Choroid plexus epithelial cell (primary cell): Measurements from ENCODE around the gene NINJ2.
A peak's percentile ranks its signal among the peaks of the same experiment; 100 is the strongest.

Source experiments
- DNase-seq: peaks from one replicate; pipeline ENCODE4 v3.0.0-alpha.2; 2010; ENCODE audit warnings: low read depth
- H3K4me3 ChIP-seq: 2 replicates; pipeline ENCODE4 v1.5.1; 2011; ENCODE audit warnings: low read depth, mild to moderate bottlenecking, control low read depth, low read length, moderate library complexity
- CTCF ChIP-seq: conservative IDR thresholded peaks from 2 replicates; pipeline ENCODE4 v1.5.1; 2011; ENCODE audit warnings: low read depth, mild to moderate bottlenecking, control low read depth, inconsistent platforms, low read length, moderate library complexity

NINJ2 gene

GRCh38 chr12:570921-571794, 92.1 kb downstream of the NINJ2 start:
- TF ChIP-seq CTCF = no peak
- DNase-seq = peak; percentile 47
- H3K4me3 ChIP-seq = peak overlapping the region; percentile 71

- peak; percentile 85 for DNase-seq
- peak overlapping the region; percentile 71 for H3K4me3 ChIP-seq
- no peak for TF ChIP-seq CTCF
These were observed 92.8 kb downstream of the NINJ2 start for GRCh38 chr12:570435-570920.

- H3K4me3 ChIP-seq = peak overlapping the region; percentile 71
- DNase-seq = peak; percentile 84
- peak; percentile 83 for TF ChIP-seq CTCF
These were observed 93.3 kb downstream of the NINJ2 start for GRCh38 chr12:569803-570434.

GRCh38 chr12:569091-569676, 94.1 kb downstream of the NINJ2 start:
- no peak for DNase-seq
- TF ChIP-seq CTCF = no peak
- H3K4me3 ChIP-seq = peak overlapping the region; percentile 18

- no peak for TF ChIP-seq CTCF
- H3K4me3 ChIP-seq = no peak overlapping the region
- DNase-seq = no peak
These were observed 94.8 kb downstream of the NINJ2 start for GRCh38 chr12:568486-568885.

- DNase-seq = no peak
- TF ChIP-seq CTCF = no peak
These were observed 97.6 kb downstream of the NINJ2 start for GRCh38 chr12:565589-566105.

More at GRCh38 chr12:565589-566105, 97.6 kb downstream of the NINJ2 start:
- no peak overlapping the region for H3K4me3 ChIP-seq
